Tibial artery (tissue), 4 donors: ENCODE results near the gene LRRTM4.
"Not testable (repeated sequence)": the region's sequence is repeated elsewhere in the genome, so short reads cannot be mapped to it uniquely, and the experiment has no call there.

Source experiments
- DNase-seq, 2 donors: peaks; one replicate each; pipeline ENCODE4 v3.0.0-alpha.2; 2019
- H3K27ac ChIP-seq, 2 donors: fragments of 200-600 bp; sonication (generic) in 1 of 2; 1 replicate in 1 of 2; 2 replicates in 1 of 2; pipeline ENCODE4 v1.5.1; 2018 to 2019; ENCODE audit warnings: mild to moderate bottlenecking in 1 of 2
- H3K27me3 ChIP-seq, 2 donors: fragments of 200-600 bp; sonication (generic) in 1 of 2; one replicate each; pipeline versions ENCODE4 v1.5.1 to v1.6.0; 2016 to 2019
- H3K36me3 ChIP-seq, 3 donors: fragments of 200-600 bp; sonication (generic) in 2 of 3; one replicate each; pipeline ENCODE4 v1.5.1; 2016 to 2019; ENCODE audit warnings: mild to moderate bottlenecking in 2 of 3
- H3K4me1 ChIP-seq, 4 donors: fragments of 200-600 bp; sonication (generic) in 2 of 4; 1 replicate in 3 of 4; 2 replicates in 1 of 4; pipeline ENCODE4 v1.5.1; 2016 to 2019
- H3K4me3 ChIP-seq, 2 donors: fragments of 200-600 bp; sonication (generic) in 1 of 2; 1 replicate in 1 of 2; 2 replicates in 1 of 2; pipeline ENCODE4 v1.5.1; 2018 to 2019; ENCODE audit warnings: mild to moderate bottlenecking in 2 of 2
- H3K9me3 ChIP-seq, 3 donors: fragments of 200-600 bp; sonication (generic) in 1 of 3; one replicate each; pipeline ENCODE4 v1.5.1; 2016 to 2019
- intact Hi-C: fragments of 100-400 bp; cut with DNase I; formaldehyde crosslinking; loops from one replicate; pipeline ENCODE4 v1.15.0; 2023; ENCODE audit warnings: low total_unique reads
- TF ChIP-seq, protein P1 (sequence below), 2 experiments: fragments of 200-600 bp in 1 of 2; fragments of 450-650 bp in 1 of 2; IDR thresholded peaks; one replicate each; pipeline ENCODE4 v1.5.1; 2017 to 2019; ENCODE audit warnings: antibody characterized with exemption in 2 of 2, mild to moderate bottlenecking in 1 of 2, moderate library complexity in 1 of 2

Gene LRRTM4

DNA sequence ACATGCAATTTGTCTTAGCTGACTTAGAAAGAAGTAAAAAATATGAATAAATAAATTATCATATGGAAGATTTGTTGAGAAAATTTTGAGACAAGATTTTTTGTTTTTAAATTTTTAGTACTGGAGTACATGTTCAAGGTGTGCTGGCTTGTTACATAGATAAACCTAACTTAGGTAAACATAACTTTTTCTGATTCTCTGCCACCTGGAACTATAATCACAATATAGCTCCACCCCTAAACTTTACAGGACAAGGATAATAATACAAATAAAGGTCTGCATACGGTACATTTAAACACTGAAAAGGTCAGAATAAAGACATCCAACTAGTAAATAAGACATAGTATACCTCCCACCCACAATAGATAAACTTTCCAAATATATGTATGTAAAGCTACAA is 330.5 kb downstream of the LRRTM4 start:
- TF ChIP-seq, protein P1, sequence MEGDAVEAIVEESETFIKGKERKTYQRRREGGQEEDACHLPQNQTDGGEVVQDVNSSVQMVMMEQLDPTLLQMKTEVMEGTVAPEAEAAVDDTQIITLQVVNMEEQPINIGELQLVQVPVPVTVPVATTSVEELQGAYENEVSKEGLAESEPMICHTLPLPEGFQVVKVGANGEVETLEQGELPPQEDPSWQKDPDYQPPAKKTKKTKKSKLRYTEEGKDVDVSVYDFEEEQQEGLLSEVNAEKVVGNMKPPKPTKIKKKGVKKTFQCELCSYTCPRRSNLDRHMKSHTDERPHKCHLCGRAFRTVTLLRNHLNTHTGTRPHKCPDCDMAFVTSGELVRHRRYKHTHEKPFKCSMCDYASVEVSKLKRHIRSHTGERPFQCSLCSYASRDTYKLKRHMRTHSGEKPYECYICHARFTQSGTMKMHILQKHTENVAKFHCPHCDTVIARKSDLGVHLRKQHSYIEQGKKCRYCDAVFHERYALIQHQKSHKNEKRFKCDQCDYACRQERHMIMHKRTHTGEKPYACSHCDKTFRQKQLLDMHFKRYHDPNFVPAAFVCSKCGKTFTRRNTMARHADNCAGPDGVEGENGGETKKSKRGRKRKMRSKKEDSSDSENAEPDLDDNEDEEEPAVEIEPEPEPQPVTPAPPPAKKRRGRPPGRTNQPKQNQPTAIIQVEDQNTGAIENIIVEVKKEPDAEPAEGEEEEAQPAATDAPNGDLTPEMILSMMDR (IDR thresholded peaks at IDR 0.05) = no peak
- Histone ChIP-seq H3K27ac (no peak overlapping the region), H3K9me3 (no peaks in the 10 kb centered on the region), H3K4me1 (no peaks in the 10 kb centered on the region), H3K4me3 (no peak overlapping the region), H3K36me3 (no peaks in the 10 kb centered on the region), H3K27me3 (no peaks in the 10 kb centered on the region)
- intact Hi-C loops = no loop called here
- DNase-seq = no peak

DNA sequence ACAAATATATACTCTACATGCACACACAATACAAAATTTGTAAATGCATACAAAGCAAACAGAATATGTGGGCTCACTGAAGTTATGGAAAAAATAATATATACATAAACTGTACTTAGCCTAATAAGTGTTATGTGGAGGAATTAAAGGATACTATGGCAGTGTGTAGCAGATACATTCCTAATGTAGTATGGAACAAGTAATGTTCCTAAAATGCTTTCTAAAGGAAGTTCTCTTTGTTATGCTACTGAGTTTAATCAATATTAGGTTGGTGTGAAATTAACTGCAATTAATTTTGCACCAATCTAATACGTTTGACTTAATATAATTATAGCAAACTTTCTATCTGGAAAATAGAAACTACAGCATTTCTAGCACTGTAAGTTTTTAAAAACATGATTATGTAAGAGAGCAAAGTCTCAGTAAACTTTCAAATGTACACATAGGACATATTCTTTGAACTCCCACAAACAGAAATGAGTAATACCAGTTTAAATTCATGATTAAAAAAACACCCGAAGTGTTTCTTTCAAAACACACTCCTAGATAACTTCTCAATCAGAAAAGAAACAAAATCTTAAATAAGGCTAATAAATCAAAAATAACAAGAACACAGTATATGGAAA is 331.3 kb downstream of the LRRTM4 start:
- no peaks in the 10 kb centered on the region for H3K9me3 ChIP-seq

DNA sequence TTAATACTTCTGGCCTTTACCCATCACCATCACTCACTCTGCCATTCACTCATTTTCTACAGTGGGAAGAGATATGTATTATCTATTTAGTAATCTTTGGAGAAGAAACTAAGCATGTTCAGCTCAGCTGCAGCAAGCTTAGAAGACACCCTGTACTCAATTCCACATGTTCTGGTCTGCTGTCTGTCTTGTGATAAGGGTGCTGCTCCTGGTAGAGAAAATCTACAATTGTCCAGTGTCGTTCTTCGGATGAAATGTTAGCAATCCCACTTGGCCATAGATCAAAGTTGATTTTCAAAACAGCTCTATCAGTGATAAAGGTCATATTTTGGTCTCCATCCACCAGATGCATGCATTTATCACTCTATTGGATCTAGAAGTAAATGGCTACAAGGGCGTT is 337.1 kb downstream of the LRRTM4 start:
- DNase-seq = no peak
- no peaks in the 10 kb centered on the region for H3K27me3 ChIP-seq
- no peaks in the 10 kb centered on the region for H3K36me3 ChIP-seq
- no peak overlapping the region for H3K27ac ChIP-seq
- intact Hi-C loops = no loop called here
- TF ChIP-seq, protein P1 (IDR thresholded peaks at IDR 0.05) = no peak
- H3K9me3 ChIP-seq = no peaks in the 10 kb centered on the region
- H3K4me1 ChIP-seq = no peaks in the 10 kb centered on the region
- H3K4me3 ChIP-seq = no peak overlapping the region

More for the DNA sequence above, 331.3 kb downstream of the LRRTM4 start:
- no peaks in the 10 kb centered on the region for H3K36me3 ChIP-seq
- H3K27ac ChIP-seq = no peak overlapping the region
- H3K27me3 ChIP-seq = no peaks in the 10 kb centered on the region
- no peak for DNase-seq
- no peaks in the 10 kb centered on the region for H3K4me1 ChIP-seq
- H3K4me3 ChIP-seq = no peak overlapping the region
- intact Hi-C loops = no loop called here
- TF ChIP-seq, protein P1 (IDR thresholded peaks at IDR 0.05) = no peak

DNA sequence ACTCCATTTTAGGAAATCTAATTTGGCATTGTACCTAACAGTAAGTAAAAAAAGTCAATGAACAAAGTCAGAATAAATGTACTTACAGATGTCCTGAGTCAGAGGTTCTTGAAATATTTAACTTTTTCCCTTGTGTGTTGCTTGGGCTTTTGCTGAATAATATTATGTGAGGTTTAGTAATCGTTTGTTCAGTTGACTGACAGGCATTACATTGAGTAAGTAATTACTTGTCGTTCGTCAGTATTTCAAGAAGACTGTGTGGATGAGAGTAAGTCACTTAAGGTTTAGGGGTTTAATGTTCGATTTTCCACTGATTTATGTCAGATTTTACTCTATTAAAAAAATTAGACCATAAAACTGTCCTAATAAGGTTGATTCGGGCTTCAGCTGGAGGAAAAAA is 342.9 kb downstream of the LRRTM4 start:
- Histone ChIP-seq H3K4me1 (no peaks in the 10 kb centered on the region), H3K36me3 (no peaks in the 10 kb centered on the region), H3K9me3 (no peaks in the 10 kb centered on the region), H3K27me3 (no peaks in the 10 kb centered on the region), H3K27ac (no peak overlapping the region), H3K4me3 (no peak overlapping the region)
- no peak for DNase-seq
- TF ChIP-seq, protein P1 (IDR thresholded peaks at IDR 0.05) = no peak
- intact Hi-C loops = no loop called here

DNA sequence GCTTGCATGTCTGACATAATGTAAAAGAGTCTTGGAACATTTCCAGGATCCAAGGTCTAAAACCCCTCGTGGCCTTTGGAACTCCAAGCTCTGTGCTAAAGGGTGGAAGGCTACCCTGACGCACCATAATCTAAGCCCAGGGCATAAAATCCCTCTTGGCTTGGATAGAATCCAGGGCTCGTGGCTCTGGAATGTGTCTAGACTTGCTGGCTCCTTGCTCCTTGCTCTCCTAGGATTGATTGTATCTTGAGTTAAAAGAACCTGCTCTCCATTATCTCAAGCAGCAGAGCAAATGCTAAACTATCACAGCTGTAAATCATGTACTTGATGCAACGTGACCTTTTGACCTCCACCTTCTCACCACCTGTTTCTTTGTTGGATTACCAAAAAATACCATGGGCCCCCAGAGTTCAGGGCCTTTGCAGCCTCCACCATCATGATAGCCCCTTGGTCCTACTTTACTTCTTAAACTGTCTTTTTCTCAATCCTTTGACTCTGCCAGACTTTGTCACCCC is 346.9 kb downstream of the LRRTM4 start:
- H3K27me3 ChIP-seq, H3K27ac ChIP-seq, H3K9me3 ChIP-seq, H3K4me1 ChIP-seq, H3K4me3 ChIP-seq, H3K36me3 ChIP-seq, DNase-seq, intact Hi-C loops: not testable (repeated sequence)

DNA sequence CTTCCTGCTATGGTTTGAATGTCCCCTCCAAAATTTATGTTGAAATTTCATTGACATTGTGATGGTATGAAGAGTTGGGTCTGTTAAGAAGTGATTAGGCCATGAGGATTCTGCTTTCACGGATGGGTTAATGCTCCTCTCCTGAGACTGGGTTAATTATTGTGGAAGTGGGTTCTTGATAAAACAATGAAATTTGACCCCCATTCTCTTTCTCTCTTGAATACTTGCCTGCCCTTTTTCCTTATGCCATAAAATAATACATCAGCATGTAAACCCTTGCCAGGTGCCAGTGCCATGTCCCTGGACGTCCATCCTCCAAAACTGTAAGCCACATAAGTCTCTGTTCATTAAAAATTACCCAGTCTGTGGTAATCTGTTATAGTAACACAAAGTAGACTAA is 352.8 kb downstream of the LRRTM4 start:
- H3K36me3 ChIP-seq = no peaks in the 10 kb centered on the region

DNA sequence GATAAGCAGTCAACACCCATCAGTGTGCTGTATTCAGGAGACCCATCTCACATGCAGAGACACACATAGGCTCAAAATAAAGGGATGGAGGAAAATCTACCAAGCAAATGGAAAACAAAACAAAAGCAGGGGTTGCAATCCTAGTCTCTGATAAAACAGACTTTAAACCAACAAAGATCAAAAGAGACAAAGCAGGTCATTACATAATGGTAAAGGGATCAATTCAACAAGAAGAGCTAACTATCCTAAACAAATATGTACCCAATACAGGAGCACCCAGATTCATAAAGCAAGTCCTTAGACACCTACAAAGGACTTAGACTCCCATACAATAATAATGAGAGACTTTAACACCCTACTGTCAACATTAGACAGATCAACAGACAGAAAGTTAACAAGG is 358.2 kb downstream of the LRRTM4 start:
- intact Hi-C loops, H3K36me3 ChIP-seq, DNase-seq: not testable (repeated sequence)

More for the DNA sequence above, 352.8 kb downstream of the LRRTM4 start:
- no peak overlapping the region for H3K27ac ChIP-seq
- DNase-seq = no peak
- TF ChIP-seq, protein P1 (IDR thresholded peaks at IDR 0.05) = no peak
- no peaks in the 10 kb centered on the region for H3K4me1 ChIP-seq
- no peak overlapping the region for H3K4me3 ChIP-seq
- no peaks in the 10 kb centered on the region for H3K27me3 ChIP-seq
- H3K9me3 ChIP-seq = peaks cover 0 to 3% (median 0%) of the 10 kb centered on the region in 3 donors
- intact Hi-C loops = no loop called here

More for the DNA sequence above, 358.2 kb downstream of the LRRTM4 start:
- H3K9me3 ChIP-seq, H3K27me3 ChIP-seq, H3K4me1 ChIP-seq, H3K27ac ChIP-seq, H3K4me3 ChIP-seq: not testable (repeated sequence)
